NCI-H1092 (cell line): ENCODE results near the gene MARVELD2.

Experiments
- DNase-seq: peaks from one replicate; lab custom pipeline; 2025; lab: John Stamatoyannopoulos, UW

MARVELD2 gene

DNA sequence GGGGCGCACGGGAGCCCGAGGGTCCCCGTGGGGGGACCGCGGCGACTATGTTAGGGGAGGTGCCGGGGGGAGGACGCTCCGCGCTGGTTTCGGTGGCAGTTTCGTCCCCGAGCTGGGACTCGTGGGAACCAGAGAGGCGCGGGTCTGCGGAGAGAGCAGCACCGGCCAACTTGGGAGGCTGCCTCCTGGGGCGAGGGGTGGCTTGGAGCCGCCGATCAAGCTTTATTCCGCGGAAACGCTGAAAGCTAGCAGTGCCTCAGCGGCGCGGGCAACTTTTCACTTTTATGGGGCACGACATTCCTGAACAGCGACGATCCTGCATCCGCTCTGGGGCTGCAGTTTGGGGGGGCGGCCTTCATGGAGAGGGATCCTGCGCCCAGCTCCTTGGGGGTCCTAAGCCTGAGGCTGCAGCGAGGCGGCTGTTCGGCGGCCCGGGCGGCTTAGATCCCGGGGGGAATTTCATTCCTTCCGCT, 78.0 kb downstream of the MARVELD2 start:
- no peak for DNase-seq

DNA sequence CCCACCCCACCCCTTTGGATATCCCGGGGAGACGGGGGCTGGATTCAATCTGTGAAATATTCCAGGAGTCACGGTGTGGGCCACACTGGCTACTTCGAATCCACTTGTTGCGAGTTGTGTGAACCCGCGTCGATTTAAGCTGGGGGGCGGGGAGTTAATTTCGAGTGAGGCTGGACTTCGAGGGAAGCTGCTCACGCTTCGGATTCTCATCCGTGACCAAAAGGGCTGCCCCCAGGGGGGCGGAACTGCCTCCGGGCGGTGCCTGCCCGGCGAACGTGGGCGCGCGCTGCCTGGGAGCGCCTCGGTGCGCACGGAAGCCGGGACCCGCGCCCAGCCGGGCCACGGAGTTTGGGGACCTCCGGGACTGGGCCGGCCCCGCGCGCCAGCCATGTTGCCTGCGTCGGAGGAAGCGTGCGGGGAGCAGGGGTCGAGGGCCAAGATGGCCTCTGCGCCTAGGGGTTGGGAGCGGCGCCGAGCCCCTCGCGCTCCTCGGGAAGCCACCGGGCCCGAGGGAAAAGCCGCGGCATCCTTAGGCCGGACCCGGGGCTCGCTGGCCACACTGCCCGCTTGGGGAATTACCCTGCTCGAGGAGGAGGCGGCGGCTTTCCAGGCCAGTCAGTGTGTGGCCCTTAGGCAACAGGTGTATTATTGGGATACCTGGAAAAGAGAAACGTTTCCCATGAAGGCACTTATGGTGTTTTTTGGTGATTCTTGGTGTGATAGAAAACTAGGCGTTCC, 78.6 kb downstream of the MARVELD2 start:
- DNase-seq, result no peak
